HG02678 (cell line): Measurements from ENCODE around the gene KLHL26.

Experiments
- ATAC-seq: cut with Tn5 transposase; IDR thresholded peaks from one replicate; pipeline ENCODE4 v1.9.1; 2021; ENCODE audit warnings: mild to moderate bottlenecking, moderate library complexity; ENCODE audit not compliant: unreplicated experiment

The KLHL26 gene

GRCh38 chr19:18683109-18683957, 46.5 kb downstream of the KLHL26 start, which contains the start of gene CRTC1:
TSS of gene CRTC1 (plus strand) at chr19:18683680. CDS start at chr19:18683703, 23 bp downstream.
- peak; percentile 77 for ATAC-seq

- ATAC-seq, result no peak
Measured at GRCh38 chr19:18683958-18684641, 47.3 kb downstream of the KLHL26 start.

- ATAC-seq, result no peak
Measured at GRCh38 chr19:18684642-18684993, 47.8 kb downstream of the KLHL26 start.

DNA sequence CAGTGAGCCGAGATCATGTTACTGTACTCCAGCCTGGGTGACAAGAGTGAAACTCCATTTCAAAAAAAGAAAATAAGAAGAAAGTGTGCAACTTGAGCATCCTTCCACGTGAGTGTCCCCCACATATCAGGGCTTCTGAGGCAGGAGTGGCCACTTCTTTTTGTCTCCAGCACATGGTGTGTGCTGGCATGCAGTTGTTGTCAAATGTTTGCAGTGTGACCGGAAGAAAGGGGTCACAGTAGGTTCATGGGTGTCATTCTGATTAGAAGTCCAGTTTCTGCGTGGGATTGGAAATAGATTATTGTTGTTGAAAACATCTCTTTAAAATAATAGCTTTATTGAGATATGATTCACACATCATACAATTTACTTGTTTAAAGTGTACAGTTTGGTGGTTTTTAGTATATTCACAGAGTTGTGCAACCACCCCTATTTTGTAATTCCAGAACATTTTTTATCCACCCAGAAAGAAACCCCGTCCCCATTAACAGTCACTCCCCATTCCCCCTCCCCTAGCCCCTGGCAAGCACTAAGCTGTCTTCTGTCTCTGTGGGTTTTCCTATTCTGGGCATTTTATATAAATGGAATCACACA, 48.9 kb downstream of the KLHL26 start:
- ATAC-seq, result no peak

- ATAC-seq, result no peak
Measured at GRCh38 chr19:18687740-18688465, 51.1 kb downstream of the KLHL26 start.

- no peak for ATAC-seq
Measured at GRCh38 chr19:18696023-18696422, 59.2 kb downstream of the KLHL26 start.

DNA sequence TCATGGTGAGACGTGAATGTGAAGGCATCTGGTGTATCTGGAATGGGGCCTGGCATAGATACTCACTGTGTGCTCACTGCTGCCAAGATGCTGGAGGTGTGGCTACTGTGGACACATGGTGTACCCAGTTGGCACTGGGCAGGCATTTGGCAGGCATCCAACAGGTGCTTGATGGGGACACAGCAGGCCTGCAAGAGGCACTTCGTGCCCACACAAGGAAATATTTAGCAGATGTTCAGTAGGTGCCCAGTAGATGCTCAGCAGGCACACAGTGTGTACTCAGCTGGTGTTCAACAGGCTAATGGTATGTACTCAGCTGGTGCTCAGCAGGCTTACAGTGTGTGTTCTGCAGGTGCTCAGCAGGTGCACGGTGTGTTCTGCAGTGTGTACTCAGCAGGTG, 60.9 kb downstream of the KLHL26 start:
- ATAC-seq, result no peak

DNA sequence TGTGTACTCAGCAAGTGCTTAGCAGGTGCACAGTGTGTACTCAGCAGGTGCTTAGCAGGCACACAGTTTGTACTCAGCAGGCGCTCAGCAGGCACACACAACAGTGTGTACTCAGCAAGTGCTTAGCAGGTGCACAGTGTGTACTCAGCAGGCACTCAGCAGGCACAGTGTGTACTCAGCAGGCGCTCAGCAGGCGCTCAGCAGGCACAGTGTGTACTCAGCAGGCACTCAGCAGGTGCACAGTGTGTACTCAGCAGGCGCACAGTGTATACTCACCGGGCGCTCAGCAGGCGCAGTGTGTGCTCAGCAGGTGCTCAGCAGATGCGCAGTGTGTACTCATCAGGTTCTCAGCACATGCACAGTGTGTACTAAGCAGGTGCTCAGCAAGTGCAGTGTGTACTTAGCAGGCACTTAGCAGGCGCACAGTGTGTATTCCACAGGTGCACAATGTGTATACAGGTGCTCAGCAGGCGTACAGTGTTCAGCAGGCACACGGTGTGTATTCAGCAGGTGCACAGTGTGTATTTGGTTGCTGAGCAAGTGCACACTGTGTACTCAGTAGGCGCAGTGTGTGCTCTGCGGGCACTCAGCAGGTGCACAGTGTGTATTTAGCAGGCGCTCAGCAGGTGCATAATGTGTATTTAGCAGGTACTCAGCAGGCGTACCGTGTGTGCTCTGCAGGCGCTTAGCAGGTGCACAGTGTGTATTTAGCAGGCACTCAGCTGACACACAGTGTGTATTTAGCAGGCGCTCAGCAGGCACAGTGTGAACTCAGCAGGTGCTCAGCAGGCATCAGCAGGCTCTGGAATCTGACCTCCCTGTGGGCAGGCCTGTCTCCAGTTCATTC, 61.7 kb downstream of the KLHL26 start:
- ATAC-seq, result no peak

- no peak for ATAC-seq
Measured at GRCh38 chr19:18699403-18700054, 62.7 kb downstream of the KLHL26 start.

DNA sequence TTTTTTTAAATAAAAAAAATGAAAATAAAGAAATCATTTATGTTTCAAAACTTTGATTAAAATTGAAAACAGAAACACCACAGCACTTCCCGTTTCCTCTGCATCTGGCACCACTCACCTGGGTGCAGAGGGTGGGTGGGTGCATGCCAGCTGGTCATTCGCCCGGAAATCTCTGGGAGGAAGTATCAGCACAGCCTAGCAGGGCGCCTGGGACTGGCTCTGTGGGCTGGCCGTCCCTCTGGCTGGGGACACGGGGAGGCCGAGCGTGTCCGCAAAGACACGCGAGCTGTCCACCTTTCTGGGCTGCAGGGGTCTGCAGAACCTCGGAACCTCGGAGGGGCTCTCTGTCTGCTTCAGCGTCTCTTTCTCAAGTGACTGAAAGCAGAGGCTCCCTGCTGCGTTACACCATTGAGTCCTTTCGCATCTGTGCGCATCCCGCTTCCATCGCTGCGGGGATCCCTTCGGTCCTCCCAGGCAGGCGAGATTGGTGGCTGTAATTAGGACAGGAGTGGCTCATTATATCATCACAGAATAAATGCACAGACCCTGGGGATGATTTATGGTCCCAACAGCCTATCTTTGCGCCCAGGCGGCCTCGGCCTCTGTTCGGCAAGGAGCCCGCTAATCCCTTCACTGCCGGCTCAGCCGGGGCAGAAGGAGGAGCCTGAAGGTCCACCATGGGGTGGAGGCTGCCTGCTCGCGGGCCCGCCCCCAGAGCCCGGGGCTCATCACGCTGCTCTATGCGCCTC, 63.8 kb downstream of the KLHL26 start:
- ATAC-seq, result peak; percentile 73

DNA sequence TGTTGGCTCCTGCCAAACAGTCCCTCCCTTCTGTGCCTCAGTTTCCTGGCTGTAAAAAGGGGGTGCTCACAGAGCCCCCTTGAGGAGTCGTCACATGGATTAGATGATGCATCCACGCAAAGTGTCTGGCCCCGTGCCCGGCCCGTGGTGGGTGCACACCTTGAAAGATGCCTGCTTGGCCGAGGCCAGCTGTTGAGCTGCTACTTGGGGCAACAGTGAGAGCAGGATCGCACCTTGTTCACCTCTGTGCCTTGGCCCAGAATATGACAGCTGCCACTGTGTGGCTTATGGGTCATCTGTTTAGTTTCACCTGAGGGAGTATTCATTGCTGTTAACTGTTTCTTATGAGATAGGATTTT, 64.4 kb downstream of the KLHL26 start:
- peak; percentile 22 for ATAC-seq

DNA sequence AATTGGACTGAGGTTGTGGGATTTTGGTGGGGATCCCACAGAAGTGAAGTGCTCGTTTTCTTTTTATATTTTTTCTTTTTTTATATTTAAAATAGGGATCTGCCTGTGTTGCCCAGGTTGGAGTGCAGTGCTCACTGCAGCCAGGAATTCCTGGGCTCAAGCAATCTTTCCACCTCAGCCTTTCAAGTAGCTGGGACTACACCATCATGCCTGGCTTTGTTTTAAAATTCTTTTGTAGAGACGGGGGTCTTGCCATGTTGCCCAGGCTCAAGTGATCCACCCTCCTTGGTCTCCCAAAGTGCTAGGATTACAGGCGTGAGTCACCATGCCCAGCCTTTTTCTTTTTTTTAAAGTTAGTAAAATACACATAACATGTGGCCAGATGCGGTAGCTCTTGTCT, 67.2 kb downstream of the KLHL26 start:
- no peak for ATAC-seq

DNA sequence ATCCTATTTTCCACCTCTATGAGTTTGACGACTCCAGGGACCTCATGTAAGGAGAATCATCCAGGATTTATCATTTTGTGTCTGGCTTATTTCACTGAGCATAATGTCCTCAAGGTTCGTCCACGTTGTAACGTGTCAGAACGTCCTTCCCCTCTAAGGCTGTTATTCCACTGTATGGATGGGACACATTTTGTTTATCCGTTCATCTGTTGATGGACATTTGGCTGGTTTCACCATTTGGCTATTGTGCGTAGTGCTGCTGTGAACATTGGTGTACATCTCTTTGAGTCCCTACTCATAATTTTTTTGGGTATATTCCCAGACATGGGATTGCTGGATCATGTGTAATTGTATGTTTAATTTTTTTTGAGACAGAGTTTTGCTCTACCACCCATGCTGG, 68.1 kb downstream of the KLHL26 start:
- ATAC-seq, result no peak

DNA sequence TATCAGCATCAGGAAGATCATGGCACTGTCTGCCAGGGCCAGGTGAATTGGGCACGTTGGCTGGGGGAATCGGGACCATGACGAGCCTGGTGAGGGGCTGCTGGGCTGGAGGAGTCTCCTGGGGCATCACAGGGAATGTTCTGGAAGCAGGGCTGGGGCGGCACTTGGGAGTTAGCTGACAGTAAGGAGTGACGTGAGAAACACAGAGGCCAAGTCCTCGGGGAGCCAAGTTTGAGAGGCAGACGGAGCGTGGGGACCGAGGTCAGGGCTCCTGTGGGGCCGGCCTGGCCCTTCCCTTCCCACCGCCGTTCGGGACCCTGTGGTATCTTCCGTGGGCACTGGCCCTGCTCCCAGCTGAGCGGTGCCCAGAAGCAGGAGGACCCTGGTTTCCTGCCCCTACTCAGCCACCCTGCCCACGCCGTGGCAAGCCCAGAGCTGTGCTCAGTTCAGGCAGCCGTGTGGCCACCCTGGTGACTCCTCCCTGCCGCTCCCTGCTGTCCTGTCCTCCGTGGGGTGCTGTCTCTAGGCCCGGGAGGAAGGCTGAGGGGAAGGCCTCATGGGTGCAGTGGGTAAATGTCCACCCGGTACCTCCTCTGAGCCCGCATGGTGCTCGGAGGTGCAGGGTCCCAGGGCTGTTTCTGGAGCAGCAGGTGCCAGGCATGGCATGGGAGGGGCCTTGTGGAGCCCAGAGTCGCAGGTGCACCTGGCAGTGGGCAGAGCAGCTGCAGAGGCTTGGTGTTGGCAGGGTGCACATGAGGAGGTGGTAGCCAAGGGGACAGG, 71.8 kb downstream of the KLHL26 start:
- no peak for ATAC-seq

GRCh38 chr19:18709546-18709945, 72.7 kb downstream of the KLHL26 start:
- no peak for ATAC-seq

DNA sequence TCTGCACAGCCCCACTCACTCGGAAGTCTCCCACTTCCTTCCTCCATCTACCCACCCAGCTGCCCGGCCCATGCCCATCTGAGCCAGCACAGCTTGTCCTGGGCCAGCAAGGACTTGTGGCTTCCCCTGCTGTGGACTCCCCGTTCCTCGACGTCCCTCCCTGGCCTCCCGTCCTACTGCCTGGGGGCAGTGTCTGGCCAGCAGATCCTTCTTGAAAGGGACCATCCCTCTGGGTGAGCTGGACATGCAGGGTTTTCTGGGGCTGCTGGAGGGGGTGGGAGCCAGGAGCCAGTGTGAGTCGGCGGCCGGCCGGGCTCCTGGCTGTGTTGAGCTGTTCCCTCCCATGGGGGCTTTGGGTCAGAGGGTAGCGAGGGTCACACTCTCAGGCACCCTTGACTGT, 73.4 kb downstream of the KLHL26 start:
- no peak for ATAC-seq

DNA sequence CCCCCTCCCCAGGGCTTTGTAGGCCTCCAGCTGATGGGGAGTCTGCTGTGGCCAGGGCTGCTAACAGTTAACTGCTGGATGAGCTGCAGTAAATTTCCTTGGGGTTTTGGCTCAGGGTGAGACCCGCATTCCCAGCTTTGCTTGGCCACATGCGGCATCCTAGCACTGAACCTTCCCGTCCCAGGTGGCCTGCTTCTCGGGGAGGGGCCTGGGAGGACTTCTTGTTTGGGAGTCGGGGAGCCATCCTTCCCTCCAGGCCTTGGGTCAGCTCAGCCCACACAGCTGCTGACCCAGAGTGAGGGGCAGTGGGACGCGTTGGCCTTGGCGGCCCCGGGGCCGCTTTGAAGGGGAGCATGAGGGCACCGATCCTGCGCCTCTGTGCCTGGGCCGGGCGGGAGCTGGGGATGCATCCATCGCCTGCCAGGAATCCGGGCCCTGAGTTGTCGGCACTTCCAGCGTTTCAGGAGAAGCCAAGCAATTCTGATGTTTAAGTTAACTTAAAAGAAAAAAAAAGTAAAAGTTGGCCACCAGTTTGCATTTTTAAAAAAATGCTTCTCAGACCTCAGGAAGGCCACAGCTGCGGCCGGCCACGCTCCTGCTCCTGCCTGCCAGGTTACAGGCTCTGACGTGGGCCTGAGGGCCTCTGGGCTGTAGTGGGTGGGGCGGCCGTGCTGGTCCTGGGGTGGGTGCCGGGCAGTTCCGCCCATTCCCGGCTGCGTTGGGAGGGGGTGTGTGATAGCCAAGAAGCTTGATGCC, 74.3 kb downstream of the KLHL26 start:
- no peak for ATAC-seq

GRCh38 chr19:18711893-18712292, 75.1 kb downstream of the KLHL26 start:
- no peak for ATAC-seq
